CD14-positive monocyte (primary cell): Measurements from ENCODE around the gene ACVRL1. TPM values are rescaled to one million over a fixed set of nuclear protein-coding genes. Genes with fewer than 3 reads are reported as not detected.

Experiments used
- DNase-seq, 3 donors: peaks; one replicate each; pipeline ENCODE4 v3.0.0-alpha.2; 2011 to 2022
- H2AFZ ChIP-seq: 2 replicates; pipeline ENCODE4 v1.6.0; 2012; ENCODE audit warnings: mild to moderate bottlenecking, low read depth, low read length, inconsistent platforms; ENCODE audit not compliant: insufficient read depth, poor library complexity, severe bottlenecking
- H3K27ac ChIP-seq, 2 donors: 1 replicate in 1 of 2; 2 replicates in 1 of 2; pipeline ENCODE4 v1.5.1; 2012 to 2013; ENCODE audit warnings: low read length in 2 of 2, control low read depth in 1 of 2, inconsistent platforms in 1 of 2, low read depth in 1 of 2, mild to moderate bottlenecking in 1 of 2
- H3K27me3 ChIP-seq, 2 donors: one replicate each; pipeline versions ENCODE4 v1.6.0 to v1.6.1; 2011 to 2013; ENCODE audit warnings: low read length in 2 of 2; ENCODE audit not compliant: control insufficient read depth in 2 of 2, insufficient read depth in 2 of 2
- H3K36me3 ChIP-seq, 2 donors: replicated peaks in 1 of 2; 1 replicate in 1 of 2; 2 replicates in 1 of 2; pipeline versions ENCODE4 v1.5.1 to v1.6.1; 2012 to 2013; ENCODE audit warnings: low read length in 2 of 2, control low read depth in 1 of 2, inconsistent platforms in 1 of 2, mild to moderate bottlenecking in 1 of 2; ENCODE audit not compliant: insufficient read depth in 2 of 2, control insufficient read depth in 1 of 2
- H3K4me1 ChIP-seq, 2 donors: 1 replicate in 1 of 2; 2 replicates in 1 of 2; pipeline versions ENCODE4 v1.5.1 to v1.6.1; 2012 to 2013; ENCODE audit warnings: low read length in 2 of 2, control low read depth in 1 of 2, inconsistent platforms in 1 of 2, mild to moderate bottlenecking in 1 of 2, moderate library complexity in 1 of 2; ENCODE audit not compliant: insufficient read depth in 2 of 2, control insufficient read depth in 1 of 2
- H3K4me2 ChIP-seq: replicated peaks from 2 replicates; pipeline ENCODE3; 2012; ENCODE audit warnings: low read length, moderate library complexity, mild to moderate bottlenecking; ENCODE audit not compliant: poor library complexity, severe bottlenecking; ENCODE audit errors: extremely low read depth
- H3K4me3 ChIP-seq, 3 experiments: fragments of 200-600 bp in 1 of 3; sonication (generic) in 1 of 3; replicated peaks in 1 of 3; 1 replicate in 2 of 3; 2 replicates in 1 of 3; pipeline ENCODE4 v1.5.1; 2011 to 2013; ENCODE audit warnings: low read length in 3 of 3, mild to moderate bottlenecking in 3 of 3, control low read depth in 2 of 3, low read depth in 2 of 3, inconsistent platforms in 1 of 3, moderate library complexity in 1 of 3
- H3K79me2 ChIP-seq: 2 replicates; pipeline ENCODE4 v1.6.0; 2012; ENCODE audit warnings: mild to moderate bottlenecking, control low read depth, inconsistent platforms, low read length, moderate library complexity; ENCODE audit not compliant: insufficient read depth
- H3K9ac ChIP-seq: 2 replicates; pipeline ENCODE4 v1.6.0; 2017; ENCODE audit warnings: low read length, mild to moderate bottlenecking; ENCODE audit not compliant: insufficient read depth, poor library complexity, severe bottlenecking
- H3K9me3 ChIP-seq, 2 donors: replicated peaks in 1 of 2; 1 replicate in 1 of 2; 2 replicates in 1 of 2; pipeline versions ENCODE4 v1.5.1 to v1.6.1; 2012 to 2013; ENCODE audit warnings: low read length in 2 of 2, control low read depth in 1 of 2; ENCODE audit not compliant: control insufficient read depth in 1 of 2, insufficient read depth in 1 of 2
- H4K20me1 ChIP-seq: 2 replicates; pipeline ENCODE4 v1.6.0; 2012; ENCODE audit warnings: mild to moderate bottlenecking, low read length, control low read depth, moderate library complexity; ENCODE audit not compliant: insufficient read depth
- H3K27ac Mint-ChIP-seq, 7 donors: one replicate each; pipeline ENCODE4 v1.8.0; 2020; ENCODE audit warnings: mild to moderate bottlenecking in 7 of 7, mixed read lengths in 7 of 7, moderate library complexity in 6 of 7, inconsistent platforms in 2 of 7
- H3K27me3 Mint-ChIP-seq, 3 donors: one replicate each; pipeline ENCODE4 v1.8.0; 2021 to 2022; ENCODE audit warnings: low read depth in 3 of 3, mild to moderate bottlenecking in 3 of 3, mixed read lengths in 3 of 3, moderate library complexity in 3 of 3, inconsistent platforms in 1 of 3
- H3K36me3 Mint-ChIP-seq, 2 donors: one replicate each; pipeline ENCODE4 v1.8.0; 2020; ENCODE audit warnings: mixed read lengths in 2 of 2, inconsistent platforms in 1 of 2, mild to moderate bottlenecking in 1 of 2
- H3K4me1 Mint-ChIP-seq: one replicate; pipeline ENCODE4 v1.8.0; 2020; ENCODE audit warnings: mild to moderate bottlenecking, mixed read lengths
- H3K4me3 Mint-ChIP-seq, 2 donors: one replicate each; pipeline ENCODE4 v1.8.0; 2020; ENCODE audit warnings: mild to moderate bottlenecking in 2 of 2, mixed read lengths in 2 of 2, moderate library complexity in 1 of 2
- H3K9me3 Mint-ChIP-seq, 7 donors: one replicate each; pipeline ENCODE4 v1.8.0; 2020 to 2022; ENCODE audit warnings: mixed read lengths in 7 of 7, mild to moderate bottlenecking in 6 of 7, moderate library complexity in 6 of 7, inconsistent platforms in 2 of 7
- CTCF ChIP-seq: fragments of 200-600 bp; IDR thresholded peaks from one replicate; pipeline ENCODE4 v1.8.0; 2022; ENCODE audit warnings: antibody characterized with exemption, mild to moderate bottlenecking
- WGBS: methylation state at CpG from one replicate; pipeline ENCODE4 v1.1.5; 2013; ENCODE audit warnings: missing lambda C conversion rate; ENCODE audit not compliant: insufficient coverage; 5-methylcytosine and 5-hydroxymethylcytosine counted together
- intact Hi-C, 2 donors: fragments of 100-400 bp; cut with micrococcal nuclease; formaldehyde crosslinking; loops; one replicate each; pipeline versions ENCODE4 v1.15.0 to v1.15.1; 2023
- polyA plus RNA-seq, 3 donors: library from polyadenylated mRNA; depleted of rRNA in 1 of 3; unstranded in 2 of 3; stranded (reverse) in 1 of 3; fragments of 300-500 nt in 2 of 3; fragments of >200 nt in 1 of 3; fragmentation: Illumina TruSeq in 2 of 3; gene quantifications; 1 replicate in 2 of 3; 2 replicates in 1 of 3; pipeline ENCODE4 v1.2.3, GENCODE V29; 2012 to 2021

ACVRL1 gene
- polyA plus RNA-seq, 3 donors, result 1.5 to 3.6 (median 2.0) TPM

GRCh38 chr12:51888316-51889215, 18.7 kb upstream of the ACVRL1 start:
- Histone ChIP-seq H2AFZ (no peak overlapping the region), H3K79me2 (no peaks in the 10 kb centered on the region), H3K27me3 (no peaks in the 10 kb centered on the region), H3K4me3 (no peak overlapping the region), H4K20me1 (no peaks in the 10 kb centered on the region), H3K4me2 (peak overlapping the region; percentile 37), H3K9me3 (no peaks in the 10 kb centered on the region), H3K9ac (no peak overlapping the region), H3K27ac (no peak overlapping the region), H3K36me3 (no peaks in the 10 kb centered on the region), H3K4me1 (peaks cover 37 to 48% of the 10 kb centered on the region in 2 donors)
- Mint-ChIP-seq H3K9me3 (peaks cover 0 to 6% (median 1%) of the 10 kb centered on the region in 7 donors), H3K4me3 (peak overlapping the region in 1 of 2 donors; percentile 65), H3K36me3 (peaks cover 0 to 3% of the 10 kb centered on the region in 2 donors), H3K4me1 (peaks cover 52% of the 10 kb centered on the region), H3K27ac (peak overlapping the region in 6 of 7 donors; percentile 3 to 85 (median 46)), H3K27me3 (peaks cover 0 to 4% (median 2%) of the 10 kb centered on the region in 3 donors)
- intact Hi-C loops, result loop anchor here in 1 of 2 donors (5.0 to 10.0 kb wide), 2 partner anchors 34 to 306 kb away; partner anchors contain the start of gene KRT80
- 78% methylated on average over 10 of the region's 15 CpGs for WGBS
- TF ChIP-seq CTCF, result no peak
- DNase-seq, result no peak

- H3K27ac Mint-ChIP-seq, result peak overlapping the region in 1 of 7 donors; percentile 41
- intact Hi-C loops, result loop anchor here in 1 of 2 donors (5.0 to 10.0 kb wide), 2 partner anchors 33 to 305 kb away; partner anchors contain the start of gene KRT80
- no peaks in the 10 kb centered on the region for H3K36me3 ChIP-seq
Observed at GRCh38 chr12:51889216-51890132, 17.8 kb upstream of the ACVRL1 start.

More at GRCh38 chr12:51889216-51890132, 17.8 kb upstream of the ACVRL1 start:
- DNase-seq, result no peak
- Histone ChIP-seq H2AFZ (no peak overlapping the region), H3K4me2 (no peak overlapping the region), H3K9ac (no peak overlapping the region), H3K27ac (no peak overlapping the region), H3K9me3 (no peaks in the 10 kb centered on the region), H4K20me1 (no peaks in the 10 kb centered on the region), H3K27me3 (no peaks in the 10 kb centered on the region), H3K4me3 (no peak overlapping the region), H3K4me1 (peaks cover 37 to 48% of the 10 kb centered on the region in 2 donors), H3K79me2 (no peaks in the 10 kb centered on the region)
- H3K27me3 Mint-ChIP-seq, result peaks cover 0 to 4% (median 2%) of the 10 kb centered on the region in 3 donors
- WGBS, result 95% methylated on average over 14 of the region's 21 CpGs
- H3K4me1 Mint-ChIP-seq, result peaks cover 47% of the 10 kb centered on the region
- no peak for TF ChIP-seq CTCF
- H3K9me3 Mint-ChIP-seq, result peaks cover 0 to 6% (median 1%) of the 10 kb centered on the region in 7 donors
- H3K4me3 Mint-ChIP-seq, result no peak overlapping the region
- peaks cover 0 to 3% of the 10 kb centered on the region in 2 donors for H3K36me3 Mint-ChIP-seq
